Left ventricle myocardium superior (tissue), 1 donor: ENCODE data around the gene ADGB. TPM values are rescaled to one million over a fixed set of nuclear protein-coding genes. Genes with fewer than 3 reads are reported as not detected.

Experiments used
- ATAC-seq: fragments of 200-7000 bp; cut with Tn5 transposase; one replicate; pipeline ENCODE4 v1.9.1; 2020; ENCODE audit warnings: mild to moderate bottlenecking, moderate library complexity
- DNase-seq: peaks from one replicate; pipeline ENCODE4 v3.0.0-alpha.2; 2020
- intact Hi-C: fragments of 100-400 bp; cut with micrococcal nuclease; formaldehyde crosslinking; loops from one replicate; pipeline ENCODE4 v1.11.0; 2022
- total RNA-seq: library from RNA; stranded (reverse); fragmentation: NEBNext Ultra II Directional; extraction: Animal tissue kit (Norgen Biotek cat#: 25700); gene quantifications from one replicate; pipeline ENCODE4 v1.2.1, GENCODE V29; 2021
- donor health status: DM: no; HTN: yes; CAD: no; lungs with severe emphysema.

The ADGB gene
- total RNA-seq, 1 donor from 2014 or later: not detected

DNA sequence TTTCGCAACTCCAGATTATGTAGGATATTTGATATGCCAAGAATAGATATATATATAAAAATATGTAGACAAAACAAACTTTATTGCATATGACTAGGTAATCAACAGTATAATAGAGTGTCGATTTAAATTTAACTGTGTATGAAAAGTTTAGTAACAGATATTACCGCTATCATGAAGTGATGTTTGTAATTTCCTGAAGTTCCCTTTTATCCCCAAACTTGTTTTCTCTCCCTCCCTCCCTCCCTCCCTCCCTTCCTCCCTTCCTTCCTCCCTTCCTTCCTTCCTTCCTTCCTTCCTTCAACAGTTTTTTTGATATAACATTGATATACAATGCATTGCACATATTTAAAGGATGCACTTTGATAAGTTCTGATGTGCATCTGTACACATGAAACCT, 15.2 kb downstream of the ADGB start:
- intact Hi-C loops: no loop called here
- no peak for ATAC-seq

DNA sequence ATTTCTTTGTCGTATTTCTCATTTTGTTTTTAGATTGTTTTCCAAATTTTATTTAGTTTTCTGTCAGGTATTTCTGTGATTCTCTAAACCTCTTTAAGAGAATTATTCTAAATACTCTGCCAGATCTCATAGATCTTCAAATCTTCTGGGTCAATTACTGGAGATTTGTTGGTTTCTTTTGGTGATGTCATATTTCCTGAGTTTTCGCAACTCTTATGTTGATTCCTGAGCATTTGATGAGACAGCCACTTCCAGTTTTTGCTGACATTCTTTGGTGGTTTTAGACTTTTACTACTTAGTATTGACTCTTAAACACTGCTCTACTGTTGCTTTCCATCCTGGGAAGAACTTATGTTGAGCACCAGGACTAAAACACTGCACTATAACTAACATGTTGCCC, 21.9 kb downstream of the ADGB start:
- DNase-seq: no peak
- intact Hi-C loops: no loop called here
- ATAC-seq: no peak

More for the DNA sequence above, 15.2 kb downstream of the ADGB start:
- DNase-seq: no peak

DNA sequence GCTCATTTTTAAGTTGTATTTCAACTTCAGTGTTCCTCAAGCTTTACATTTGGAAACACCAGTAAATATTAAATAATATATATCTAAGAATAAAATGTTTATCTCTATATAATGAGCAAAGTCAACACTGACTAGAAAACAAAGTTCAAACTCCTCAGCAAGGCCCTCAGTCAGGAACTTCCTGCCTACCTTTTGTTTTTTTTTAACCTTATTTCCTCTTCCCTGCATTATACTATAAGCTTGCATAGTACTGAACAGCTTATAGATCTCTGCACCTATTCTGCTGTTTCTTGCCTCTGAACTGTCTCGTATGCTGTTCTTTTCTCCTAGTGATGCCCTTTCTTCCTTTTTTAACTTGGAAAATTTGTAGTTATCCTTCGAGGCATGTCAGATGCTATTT, 29.6 kb downstream of the ADGB start:
- intact Hi-C loops: no loop called here
- ATAC-seq (no peak), DNase-seq (no peak)

DNA sequence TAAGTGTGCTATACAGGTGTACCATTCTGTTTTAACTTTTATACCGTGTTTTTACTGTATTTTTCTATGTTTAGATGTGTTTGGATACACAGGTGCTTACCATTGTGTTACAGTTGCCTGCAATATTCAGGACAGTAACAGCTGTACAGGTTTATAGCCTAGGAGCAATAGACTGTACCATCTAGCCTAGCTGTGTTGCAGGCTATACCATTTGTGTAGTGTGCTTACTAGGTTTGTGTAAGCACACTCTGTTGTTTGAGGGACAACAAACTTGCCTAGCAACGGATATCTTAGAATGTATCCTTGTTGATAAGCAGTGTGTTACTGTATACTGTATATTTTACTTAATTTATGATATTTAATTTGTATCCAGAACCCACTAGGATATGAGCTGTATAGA, 35.2 kb downstream of the ADGB start:
- ATAC-seq: no peak
- intact Hi-C loops: no loop called here

DNA sequence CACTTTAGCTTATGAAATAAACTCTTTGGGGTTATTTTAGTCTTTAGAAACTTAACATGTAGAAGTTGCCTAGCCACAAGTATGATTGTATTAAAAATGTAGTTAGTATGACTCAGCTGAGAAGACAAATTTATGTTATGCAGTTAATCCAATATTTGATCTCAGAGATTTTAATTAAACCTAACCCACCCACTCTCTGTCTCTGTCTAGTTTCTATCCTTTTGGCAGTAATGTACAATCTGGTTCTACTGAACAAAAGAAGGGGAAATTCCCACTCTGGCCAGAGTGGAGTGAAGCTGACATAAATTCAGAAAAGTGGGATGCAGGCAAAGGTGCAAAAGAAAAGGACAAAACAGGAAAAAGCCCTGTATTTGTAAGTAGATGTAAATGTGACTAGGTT, 36.4 kb downstream of the ADGB start:
- no peak for DNase-seq
- intact Hi-C loops: no loop called here
- no peak for ATAC-seq

More for the DNA sequence above, 35.2 kb downstream of the ADGB start:
- DNase-seq: no peak

DNA sequence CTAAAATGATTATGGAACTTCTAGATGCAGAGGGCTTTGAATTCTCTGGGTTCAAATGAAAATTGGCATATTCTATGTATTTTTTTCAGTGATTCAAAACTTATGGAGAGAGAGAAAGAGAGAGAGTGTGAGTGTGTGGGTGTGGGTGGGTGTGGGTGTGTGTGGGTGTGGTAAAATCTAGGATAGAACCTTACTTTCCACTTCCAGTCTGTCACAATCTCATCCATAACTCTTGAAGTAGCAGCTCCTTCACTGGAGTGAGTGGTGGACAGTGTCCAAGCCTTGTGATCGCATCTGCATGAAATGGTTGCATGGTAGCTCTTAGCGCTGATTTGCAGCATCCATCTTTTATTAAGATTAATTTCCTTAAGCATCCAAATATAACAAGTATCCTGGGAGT, 37.7 kb downstream of the ADGB start:
- ATAC-seq: no peak
- no peak for DNase-seq
- intact Hi-C loops: no loop called here

DNA sequence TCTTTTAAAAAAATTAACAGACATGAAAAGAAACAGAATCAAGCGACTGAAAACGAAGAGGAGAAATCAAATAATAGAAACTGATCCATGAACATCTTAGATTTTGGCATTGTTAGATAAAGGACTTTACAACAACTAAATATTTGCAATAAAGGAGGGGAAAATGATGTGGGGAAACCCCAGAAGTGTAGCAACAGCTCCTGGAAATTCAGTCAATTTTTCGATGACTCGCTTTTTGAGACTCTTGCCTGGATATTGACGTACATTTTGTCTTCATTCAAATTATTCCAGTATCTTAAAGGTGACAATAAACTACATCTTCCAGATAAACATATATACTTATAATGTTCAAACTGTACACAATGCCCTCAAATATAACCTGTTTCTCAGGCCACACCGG, 44.1 kb downstream of the ADGB start:
- ATAC-seq: no peak
- no peak for DNase-seq
- intact Hi-C loops: no loop called here

DNA sequence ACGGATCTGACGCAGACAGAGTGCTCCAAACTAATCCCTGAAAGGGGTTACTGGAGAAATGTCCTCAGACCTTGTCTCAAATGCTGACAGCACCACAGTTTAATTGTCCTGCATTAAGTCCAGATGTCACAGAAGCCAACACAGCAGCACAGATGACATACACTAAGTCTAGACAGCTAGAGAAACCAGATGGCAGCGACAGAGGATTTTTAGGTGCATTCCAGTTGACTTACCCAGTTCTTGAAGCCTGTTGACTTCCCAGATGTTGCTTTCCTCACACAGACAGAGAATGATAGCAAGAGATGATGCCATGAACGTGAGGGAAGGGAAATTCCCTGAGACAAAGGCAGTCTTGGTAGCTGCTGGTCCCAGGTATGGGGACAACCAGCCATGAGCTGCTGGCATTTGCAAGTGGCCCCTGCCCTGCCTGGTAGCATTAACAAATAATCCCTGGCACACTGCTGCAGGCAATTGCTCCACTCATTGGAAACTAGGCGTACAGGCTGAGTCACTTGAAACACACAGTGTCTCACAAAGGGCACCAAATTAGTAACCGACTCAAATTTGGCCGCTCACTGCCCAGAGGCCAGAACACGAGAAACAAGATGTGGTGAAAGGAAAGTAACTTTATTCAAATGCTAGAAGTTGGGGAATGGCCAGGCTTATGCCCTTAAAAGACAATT, 52.2 kb downstream of the ADGB start:
- intact Hi-C loops: no loop called here
- ATAC-seq: no peak
- DNase-seq: no peak

DNA sequence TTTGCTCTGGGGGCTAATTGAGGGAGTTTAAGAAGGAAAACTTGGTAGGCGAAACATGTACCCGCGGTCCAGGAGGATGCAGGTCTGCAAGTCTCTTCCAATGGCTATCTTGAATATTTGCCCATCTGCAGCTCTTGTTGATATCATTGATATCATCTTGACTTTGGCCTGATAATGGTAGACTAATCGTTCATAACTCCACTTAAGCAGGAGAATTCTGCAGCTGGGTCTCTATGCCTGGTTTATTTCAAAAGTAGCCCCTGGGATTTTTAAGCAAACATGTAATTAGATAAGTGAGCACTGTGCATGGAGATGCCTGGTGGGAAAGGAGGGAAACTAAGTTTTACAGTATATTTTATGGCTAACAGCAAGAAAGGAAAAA, 52.7 kb downstream of the ADGB start:
- intact Hi-C loops: no loop called here
- ATAC-seq: no peak
- no peak for DNase-seq

DNA sequence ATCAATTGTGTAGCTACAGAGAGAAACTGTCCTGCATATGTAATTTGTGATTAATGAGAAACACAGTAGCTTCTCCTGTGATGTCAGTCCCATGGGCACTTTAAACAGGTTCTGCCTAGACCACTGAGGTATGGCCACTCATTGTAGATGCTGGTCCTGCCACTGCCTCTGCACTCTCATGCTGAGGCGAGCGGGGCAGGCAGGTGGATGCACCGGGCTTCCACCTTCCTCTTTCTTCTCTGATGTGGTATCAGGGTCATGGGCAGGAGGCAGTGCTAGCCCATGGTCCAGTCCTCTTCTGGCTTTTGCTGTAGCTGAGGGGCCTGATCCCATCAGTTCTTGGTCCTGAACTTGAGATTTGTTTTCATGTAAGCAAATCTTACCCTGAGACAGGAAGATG, 58.7 kb downstream of the ADGB start:
- ATAC-seq: no peak
- intact Hi-C loops: no loop called here
- DNase-seq: no peak

DNA sequence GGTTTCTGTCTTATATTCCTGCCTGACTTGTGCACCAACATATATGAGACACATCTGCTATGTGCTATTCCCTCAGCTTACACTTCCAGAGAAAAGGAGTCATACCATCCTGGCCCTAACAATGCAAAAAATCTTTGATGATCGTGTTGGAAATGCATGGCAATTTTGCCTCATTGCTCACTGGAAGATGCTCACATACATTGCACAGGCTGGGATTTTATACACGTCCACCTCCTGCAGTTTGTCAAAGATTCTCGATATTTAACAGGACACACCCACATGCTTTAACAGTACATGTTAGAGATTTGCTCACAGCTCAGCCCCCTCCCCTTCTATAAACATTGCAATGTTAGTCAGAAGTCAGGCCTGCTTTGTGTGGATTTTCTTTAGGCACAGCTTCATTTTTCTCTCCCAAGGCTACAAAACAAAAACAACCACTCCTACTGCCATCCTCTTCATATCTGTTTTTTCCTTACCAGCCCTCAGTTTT, 66.1 kb downstream of the ADGB start:
- intact Hi-C loops: no loop called here
- ATAC-seq (no peak), DNase-seq (no peak)

DNA sequence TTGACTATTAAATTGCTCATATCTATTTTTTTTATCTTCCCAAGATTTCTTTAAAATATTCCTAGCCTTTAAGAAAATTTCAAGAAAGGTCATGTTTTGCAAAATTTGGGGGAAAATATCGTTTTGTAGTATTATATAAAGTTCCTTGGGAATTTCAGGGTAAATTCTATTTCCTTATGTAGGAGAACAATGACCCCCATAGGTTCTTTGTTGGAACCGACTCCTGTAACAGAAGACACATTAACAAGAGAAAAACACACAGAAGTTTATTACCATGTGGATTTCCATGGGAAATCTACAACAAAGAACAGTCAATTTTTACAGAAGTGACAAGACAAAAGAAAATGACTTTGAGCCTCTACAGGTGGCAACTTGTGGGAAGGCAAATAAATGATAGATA, 68.1 kb downstream of the ADGB start:
- ATAC-seq: no peak
- no peak for DNase-seq
- intact Hi-C loops: no loop called here

DNA sequence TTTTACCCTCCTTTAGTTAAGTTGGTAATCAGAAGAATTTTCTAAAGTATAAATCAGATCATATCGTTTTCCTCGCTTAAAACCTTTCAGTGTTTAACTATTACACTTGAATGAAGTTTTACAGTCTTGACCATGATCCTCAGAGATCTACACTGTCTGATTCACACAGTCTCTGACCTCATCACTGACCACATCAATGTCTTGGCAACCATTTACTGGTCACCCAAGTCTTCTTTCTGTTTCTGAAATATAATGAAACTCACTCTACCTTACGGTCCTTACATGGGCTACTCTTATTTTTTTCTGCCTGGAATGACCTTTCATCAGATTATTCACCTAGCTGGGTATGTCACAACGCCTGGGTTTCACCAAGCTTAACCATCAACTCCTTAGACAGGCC, 71.4 kb downstream of the ADGB start:
- ATAC-seq (no peak), DNase-seq (no peak)
- intact Hi-C loops: no loop called here

DNA sequence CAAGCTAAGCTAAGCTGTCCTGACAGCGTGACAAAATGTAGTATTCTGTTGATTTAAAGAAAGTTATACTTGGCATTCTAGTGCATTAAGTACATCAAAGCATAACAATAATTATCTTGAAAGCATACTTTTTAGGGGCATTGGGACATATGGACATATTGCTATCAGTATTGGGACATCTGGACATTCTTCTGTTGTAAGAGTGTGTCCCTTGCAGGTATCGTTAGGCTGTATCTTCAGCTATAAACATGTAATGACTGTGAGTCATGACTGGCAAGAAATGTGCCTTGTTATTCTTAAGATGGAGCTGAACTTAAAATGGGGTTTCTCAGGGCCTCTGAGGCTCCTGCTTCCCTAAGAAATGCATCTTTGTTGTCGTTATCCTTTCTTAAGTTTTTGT, 74.3 kb downstream of the ADGB start:
- ATAC-seq (no peak), DNase-seq (no peak)
- intact Hi-C loops: no loop called here

DNA sequence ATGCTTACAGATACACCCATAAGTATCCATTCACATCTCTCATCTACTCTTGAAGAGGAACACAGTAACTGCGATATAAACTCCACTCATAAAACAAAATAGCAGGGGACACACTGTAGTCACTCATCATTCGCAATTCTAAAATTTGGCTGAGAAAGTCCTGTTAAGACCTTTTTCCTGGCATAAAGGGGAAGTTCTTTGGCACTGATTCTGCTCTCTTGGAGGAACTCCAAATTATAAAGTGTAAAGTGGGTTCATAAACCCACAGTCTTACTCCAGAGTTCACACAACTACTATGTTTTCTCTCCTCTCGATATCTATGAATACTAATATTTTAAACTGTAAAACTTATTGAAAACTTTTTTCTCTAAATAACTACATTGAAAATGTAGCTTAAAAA, 80.6 kb downstream of the ADGB start:
- DNase-seq (no peak), ATAC-seq (no peak)
- intact Hi-C loops: no loop called here

DNA sequence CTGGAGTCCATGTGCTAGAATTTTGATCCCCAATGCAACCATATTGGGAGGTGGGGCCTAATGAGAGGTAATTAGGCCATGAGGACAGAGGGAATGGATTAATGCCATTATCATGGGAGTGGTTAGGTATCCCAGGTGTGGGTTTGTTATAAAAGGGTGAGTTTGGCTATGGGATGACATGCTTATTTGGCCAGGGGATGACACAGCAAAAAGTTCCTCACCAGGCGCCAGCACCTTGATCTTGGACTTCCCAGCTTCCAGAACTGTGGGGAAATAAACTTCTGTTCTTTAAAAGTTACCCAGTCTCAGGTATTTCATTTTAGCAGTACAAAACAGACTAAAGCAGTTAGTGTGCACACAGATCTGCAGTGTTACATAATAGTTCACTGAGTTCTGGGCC, 84.1 kb downstream of the ADGB start:
- ATAC-seq: no peak
- intact Hi-C loops: no loop called here
- DNase-seq: no peak

DNA sequence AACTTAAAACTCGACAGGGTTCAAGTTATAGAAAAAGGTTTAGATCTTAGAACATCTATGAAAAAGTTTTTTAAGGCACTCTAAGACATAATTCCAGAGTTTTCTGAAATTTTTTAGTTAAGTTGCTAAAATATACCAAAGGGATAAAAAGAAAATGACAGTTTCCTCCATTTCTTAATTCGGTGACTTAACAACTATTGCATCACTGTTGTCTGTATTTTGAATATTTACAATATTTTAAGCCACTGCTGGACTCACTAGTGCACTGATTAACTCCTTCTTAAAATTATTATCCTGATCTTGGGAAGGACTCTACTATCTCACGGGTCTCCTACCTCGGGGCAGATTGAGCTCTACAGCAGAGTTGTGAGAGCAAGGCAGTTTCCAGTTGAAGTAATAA, 91.0 kb downstream of the ADGB start:
- intact Hi-C loops: no loop called here
- ATAC-seq: no peak
- no peak for DNase-seq

DNA sequence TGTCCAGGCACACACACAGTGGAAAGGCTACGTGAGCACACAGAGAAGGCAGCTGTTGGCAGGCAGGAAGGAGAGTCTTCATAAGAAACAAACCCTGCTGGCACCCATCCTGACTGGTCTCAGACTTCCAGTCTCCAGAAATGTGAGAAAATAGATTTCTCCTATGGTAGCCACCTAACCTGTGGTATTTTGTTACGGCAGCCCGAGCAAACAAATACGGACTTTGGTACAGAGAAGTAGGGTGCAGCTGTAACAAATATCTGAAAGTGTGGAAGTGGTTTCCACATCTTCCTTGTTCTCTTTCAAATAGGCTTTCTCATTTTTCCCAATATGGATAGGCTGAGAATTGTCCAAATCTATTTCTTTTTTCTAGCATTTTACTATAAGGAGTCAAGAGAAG, 94.6 kb downstream of the ADGB start:
- no peak for ATAC-seq
- intact Hi-C loops: no loop called here

DNA sequence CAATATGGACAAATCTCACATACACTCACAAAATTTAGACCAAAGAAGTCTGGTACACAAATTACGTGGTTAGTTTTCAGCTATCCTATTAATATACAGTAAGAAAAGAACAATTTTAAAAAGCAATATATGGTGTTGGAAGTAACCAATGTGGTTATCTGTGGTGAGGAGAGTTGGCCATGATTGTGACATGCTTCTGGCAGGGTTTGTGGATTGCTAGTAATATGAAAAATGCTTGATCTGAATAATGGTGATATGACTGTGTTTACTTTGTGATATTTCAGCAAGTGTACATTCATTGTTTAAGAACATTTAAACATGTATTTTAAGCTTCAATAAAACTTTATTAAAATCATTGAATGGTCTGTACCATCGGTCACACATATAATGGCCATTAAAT, 99.1 kb downstream of the ADGB start:
- no peak for ATAC-seq
- intact Hi-C loops: no loop called here
- DNase-seq: no peak

More for the DNA sequence above, 94.6 kb downstream of the ADGB start:
- no peak for DNase-seq

DNA sequence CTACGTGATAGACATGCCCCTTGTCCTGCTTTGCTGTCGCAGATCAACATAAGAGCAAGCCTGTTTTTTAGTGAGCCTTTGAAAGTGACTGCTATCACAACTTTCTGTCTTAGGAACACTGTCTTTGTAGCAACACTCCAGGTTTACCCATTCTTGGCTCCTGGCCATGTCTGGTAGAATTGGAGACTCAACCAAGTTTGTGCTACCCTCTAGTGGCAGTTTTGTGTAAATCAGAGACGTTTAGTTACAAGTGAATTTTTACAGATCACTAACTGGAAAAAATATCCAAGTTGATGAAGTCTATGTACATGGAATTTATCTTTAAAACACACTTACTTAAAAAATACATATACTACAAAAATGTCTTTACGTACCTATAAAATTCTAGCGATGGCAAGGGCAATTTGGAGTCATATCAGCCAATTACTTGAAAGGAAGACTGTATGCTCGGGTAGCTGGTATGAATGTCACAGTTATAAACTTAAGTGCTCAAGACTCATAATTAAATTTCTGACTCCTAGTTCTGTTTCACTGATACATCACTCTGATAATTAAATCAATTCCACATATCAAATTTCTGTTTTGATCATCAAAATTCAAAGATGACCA, 101.4 kb downstream of the ADGB start:
- DNase-seq (no peak), ATAC-seq (peak; percentile 68)
- intact Hi-C loops: loop anchor here (10.0 kb wide), 1 partner anchor 765 kb away; no protein-coding TSS in a partner anchor

DNA sequence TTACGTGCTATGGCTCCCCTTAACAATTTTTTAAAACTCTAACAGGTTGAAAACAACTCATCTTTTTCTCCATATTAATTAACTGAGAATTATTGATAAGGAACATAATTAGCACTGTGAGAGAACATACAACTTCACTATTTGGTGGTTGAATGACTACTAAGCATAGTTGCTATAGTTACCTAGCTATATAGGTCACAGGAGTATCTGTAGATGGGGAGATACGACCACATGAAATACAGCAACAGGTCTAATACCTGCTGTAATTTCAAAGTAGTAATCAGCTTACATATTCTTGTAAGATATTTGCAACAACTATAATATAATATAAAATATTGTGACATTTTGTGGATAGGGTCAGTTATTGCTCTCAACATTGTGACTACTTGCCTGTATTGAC, 102.9 kb downstream of the ADGB start:
- ATAC-seq: no peak
- intact Hi-C loops: loop anchor here (10.0 kb wide), 1 partner anchor 767 kb away; no protein-coding TSS in a partner anchor
- DNase-seq: no peak
